Neuron (in vitro differentiated cells): ENCODE measurements around the gene NEO1.

ENCODE experiments used
- H2AFZ ChIP-seq: one replicate; pipeline ENCODE4 v1.6.1; 2013; ENCODE audit warnings: low read depth, mild to moderate bottlenecking, inconsistent platforms, low read length, moderate library complexity
- H3K27me3 ChIP-seq: one replicate; pipeline ENCODE4 v1.6.1; 2013; ENCODE audit warnings: low read length; ENCODE audit not compliant: insufficient read depth
- H3K36me3 ChIP-seq: one replicate; pipeline ENCODE4 v1.6.1; 2013; ENCODE audit warnings: low read length; ENCODE audit not compliant: insufficient read depth
- H3K4me1 ChIP-seq: one replicate; pipeline ENCODE4 v1.6.1; 2013; ENCODE audit warnings: low read length; ENCODE audit not compliant: insufficient read depth
- H3K4me3 ChIP-seq: 2 replicates; pipeline ENCODE4 v1.5.1; 2013; ENCODE audit warnings: mild to moderate bottlenecking, low read length, moderate library complexity
- H3K9me3 ChIP-seq: one replicate; pipeline ENCODE4 v1.6.1; 2013; ENCODE audit warnings: low read length

Gene NEO1

DNA sequence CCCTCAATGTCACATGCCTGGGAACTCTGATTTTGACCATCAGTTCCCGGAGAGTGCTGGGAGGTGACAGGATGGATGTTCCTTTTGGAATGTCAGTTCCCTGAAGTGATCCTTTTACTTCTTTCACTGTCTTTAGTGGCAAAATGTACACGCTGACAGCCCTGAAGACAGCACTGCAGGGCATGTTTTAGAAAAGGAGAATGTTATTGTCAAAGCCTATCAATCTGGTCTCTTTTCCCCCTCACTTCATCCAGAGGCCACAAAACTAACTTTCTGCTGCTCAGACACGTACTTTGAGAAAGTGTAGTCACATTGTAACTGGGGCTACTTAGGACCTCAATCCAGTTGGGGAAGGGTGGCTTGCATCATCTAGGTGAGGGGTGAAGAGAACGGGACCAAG, 14.0 kb upstream of the NEO1 start:
- Histone ChIP-seq H3K4me3 (no peak overlapping the region), H3K4me1 (peaks cover 23% of the 10 kb centered on the region), H2AFZ (no peak overlapping the region), H3K36me3 (no peaks in the 10 kb centered on the region), H3K9me3 (peaks cover 2% of the 10 kb centered on the region), H3K27me3 (no peaks in the 10 kb centered on the region)

DNA sequence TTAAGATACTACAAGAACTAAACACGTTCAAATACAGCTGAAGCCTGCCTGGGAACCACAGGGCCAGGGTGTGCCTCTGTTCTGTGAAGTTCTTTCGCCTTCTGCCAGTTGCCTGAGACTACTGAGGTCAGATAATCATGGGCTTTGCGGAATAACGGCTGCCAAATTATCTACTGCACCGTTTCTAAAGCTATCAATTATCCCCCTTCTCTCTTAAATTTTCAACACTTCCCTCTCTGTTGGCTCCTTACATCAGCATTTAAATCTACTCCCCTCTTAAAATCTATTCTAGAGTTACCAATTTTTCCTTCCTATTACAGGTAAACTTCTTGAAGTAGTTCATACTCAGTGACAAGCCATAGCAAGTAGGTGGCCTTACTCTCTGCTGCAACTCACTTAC, 6.2 kb upstream of the NEO1 start:
- Histone ChIP-seq H2AFZ (no peak overlapping the region), H3K9me3 (peaks cover 2% of the 10 kb centered on the region), H3K36me3 (no peaks in the 10 kb centered on the region), H3K4me1 (peaks cover 19% of the 10 kb centered on the region), H3K27me3 (no peaks in the 10 kb centered on the region), H3K4me3 (no peak overlapping the region)

DNA sequence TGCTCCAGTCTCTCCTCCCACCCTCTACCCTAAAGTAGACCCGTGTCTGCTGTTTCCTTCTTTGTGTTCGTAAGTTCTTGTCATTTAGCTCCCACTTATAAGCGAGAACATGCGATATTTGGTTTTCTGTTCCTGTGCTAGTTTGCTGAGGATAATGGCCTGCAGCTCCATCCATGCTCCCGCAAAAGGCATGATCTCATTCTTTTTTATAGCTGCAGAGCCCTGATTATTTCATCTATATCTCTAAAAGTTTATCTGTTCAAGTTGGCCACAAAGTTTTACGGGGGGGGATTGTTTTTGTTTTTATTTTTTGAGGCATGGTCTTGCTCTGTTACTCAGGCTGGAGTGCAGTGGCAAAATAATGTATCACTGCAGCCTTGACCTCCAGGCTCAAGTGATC, 4.4 kb upstream of the NEO1 start:
- no peaks in the 10 kb centered on the region for H3K36me3 ChIP-seq

DNA sequence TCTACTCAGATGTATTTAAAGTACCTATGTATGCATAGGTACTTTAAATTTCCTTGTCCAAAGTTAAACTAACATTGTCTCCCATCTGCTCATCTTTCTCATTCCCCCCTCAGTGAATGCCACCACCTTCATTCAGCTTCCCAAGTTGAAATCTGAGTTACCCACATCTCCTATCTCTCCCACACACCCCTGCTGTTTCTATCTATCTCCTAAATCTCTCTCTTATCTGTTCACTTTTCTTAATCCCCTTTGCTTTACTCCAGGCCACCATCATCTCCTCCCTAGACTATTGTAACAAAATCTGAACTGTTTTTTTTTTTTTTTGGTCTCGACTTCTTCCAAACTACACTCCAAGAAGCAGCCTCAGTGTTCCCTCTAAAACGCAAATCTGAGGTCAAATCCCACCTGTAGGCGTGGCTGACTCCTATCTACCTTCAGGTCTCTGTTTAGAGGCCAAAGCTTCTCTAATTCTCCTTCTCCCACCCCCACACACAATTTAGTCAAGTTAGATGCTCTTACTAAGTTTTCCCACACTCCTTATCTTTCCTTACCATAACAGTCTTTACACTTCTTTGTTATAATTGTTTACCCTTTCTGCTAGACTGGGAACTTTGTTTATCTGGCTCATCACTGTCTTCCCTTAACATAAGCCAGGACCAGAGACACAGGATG, 3.5 kb upstream of the NEO1 start:
- no peaks in the 10 kb centered on the region for H3K36me3 ChIP-seq
- no peak overlapping the region for H2AFZ ChIP-seq
- peaks cover 22% of the 10 kb centered on the region for H3K4me1 ChIP-seq
- no peaks in the 10 kb centered on the region for H3K9me3 ChIP-seq
- no peak overlapping the region for H3K4me3 ChIP-seq
- no peaks in the 10 kb centered on the region for H3K27me3 ChIP-seq

More for the DNA sequence above, 4.4 kb upstream of the NEO1 start:
- Histone ChIP-seq H3K4me1 (peaks cover 19% of the 10 kb centered on the region), H3K9me3 (peaks cover 2% of the 10 kb centered on the region), H2AFZ (no peak overlapping the region), H3K27me3 (no peaks in the 10 kb centered on the region), H3K4me3 (no peak overlapping the region)

DNA sequence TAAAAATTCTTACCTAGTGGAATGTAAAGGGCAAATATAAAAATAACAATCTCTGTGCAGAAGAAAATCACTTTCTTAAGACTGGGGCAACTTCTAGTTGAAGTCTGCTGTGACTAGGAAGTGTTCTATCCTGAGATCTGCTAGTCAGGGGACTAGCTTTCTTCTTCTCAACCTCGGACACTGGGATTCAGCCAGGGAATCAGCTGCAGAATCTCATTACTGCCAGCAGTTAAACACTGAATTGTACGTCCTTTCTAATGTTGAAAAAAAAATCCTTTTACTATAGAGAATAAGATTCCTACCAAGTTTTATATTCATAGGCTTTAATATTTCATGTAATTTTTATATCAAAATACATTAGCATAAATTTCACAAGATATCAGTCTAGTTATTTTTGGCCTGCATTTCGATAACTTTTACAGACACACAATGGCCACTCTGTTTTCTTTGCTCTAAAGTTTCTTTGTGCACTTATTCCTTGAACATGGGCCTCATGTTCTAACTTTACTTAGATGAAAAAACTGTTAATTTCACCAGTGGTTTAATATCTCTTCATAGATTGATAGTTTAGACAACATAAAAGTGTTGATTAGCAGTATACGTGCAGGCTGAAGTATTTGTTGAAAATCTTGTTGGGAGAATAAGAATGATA, 2.6 kb upstream of the NEO1 start:
- no peaks in the 10 kb centered on the region for H3K9me3 ChIP-seq
- H3K4me3 ChIP-seq, result no peak overlapping the region
- peaks cover 24% of the 10 kb centered on the region for H3K4me1 ChIP-seq
- H2AFZ ChIP-seq, result no peak overlapping the region
- H3K27me3 ChIP-seq, result no peaks in the 10 kb centered on the region
- no peaks in the 10 kb centered on the region for H3K36me3 ChIP-seq

DNA sequence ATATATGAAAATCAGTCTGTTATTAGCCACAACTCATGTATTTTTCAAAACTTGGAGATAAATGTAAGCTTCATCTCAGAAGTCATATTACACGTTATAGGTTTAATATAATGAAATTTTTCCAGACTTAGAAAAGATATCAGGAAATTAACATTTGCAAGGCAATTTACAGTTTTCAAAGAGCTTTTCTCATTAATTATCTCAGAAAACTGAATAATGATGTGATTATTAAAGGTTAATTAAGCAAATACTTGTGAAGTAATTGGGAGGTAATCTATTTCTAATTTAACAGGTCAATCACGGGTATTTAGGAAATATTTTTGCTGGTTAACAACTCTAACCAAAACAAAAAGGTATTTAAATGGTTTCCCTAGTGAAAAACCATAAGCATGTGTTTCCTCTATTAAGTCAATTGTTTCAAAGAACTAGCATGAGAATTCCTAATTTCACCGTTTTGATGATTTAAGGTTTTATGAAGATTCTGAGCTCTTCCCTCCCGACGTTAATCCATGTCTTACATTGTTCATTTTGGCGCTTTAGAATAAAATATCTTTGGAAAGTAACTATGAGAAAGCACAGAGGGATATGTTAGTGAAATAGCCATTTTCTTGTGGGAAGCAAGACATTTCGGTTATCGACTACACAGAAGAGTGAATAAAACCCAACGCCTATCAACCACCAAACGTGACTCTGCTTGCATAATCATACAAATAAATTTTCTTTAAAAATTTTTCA, 1.5 kb upstream of the NEO1 start:
- Histone ChIP-seq H3K9me3 (no peaks in the 10 kb centered on the region), H3K4me3 (peak overlapping the region; percentile 98), H3K4me1 (peaks cover 26% of the 10 kb centered on the region), H3K27me3 (no peaks in the 10 kb centered on the region), H3K36me3 (peaks cover under 1% of the 10 kb centered on the region), H2AFZ (peak overlapping the region; percentile 99)

DNA sequence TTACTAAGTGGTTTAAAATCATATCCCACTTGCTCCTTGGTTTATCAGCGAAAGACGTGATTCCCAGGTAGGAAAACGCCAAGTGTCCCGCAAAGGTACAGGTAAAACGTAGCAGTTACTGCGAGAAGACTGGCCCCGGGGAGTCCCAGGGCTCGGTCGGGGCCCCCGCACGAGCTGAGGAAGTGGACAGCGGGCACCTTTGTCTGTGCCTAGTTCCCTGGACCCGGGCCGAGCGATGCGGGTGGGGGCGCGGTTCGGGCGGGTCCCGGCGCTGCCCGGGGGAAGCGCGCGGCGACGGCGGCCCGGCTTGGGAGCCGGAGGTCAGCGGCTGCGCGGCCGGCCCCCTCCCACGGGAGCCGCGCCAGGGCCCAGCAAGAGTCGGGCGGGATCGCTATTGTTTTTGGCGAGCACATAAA, 864 bp upstream of the NEO1 start:
- peaks cover 4% of the 10 kb centered on the region for H3K36me3 ChIP-seq
- H3K9me3 ChIP-seq, result no peaks in the 10 kb centered on the region
- H3K4me1 ChIP-seq, result peaks cover 26% of the 10 kb centered on the region

DNA sequence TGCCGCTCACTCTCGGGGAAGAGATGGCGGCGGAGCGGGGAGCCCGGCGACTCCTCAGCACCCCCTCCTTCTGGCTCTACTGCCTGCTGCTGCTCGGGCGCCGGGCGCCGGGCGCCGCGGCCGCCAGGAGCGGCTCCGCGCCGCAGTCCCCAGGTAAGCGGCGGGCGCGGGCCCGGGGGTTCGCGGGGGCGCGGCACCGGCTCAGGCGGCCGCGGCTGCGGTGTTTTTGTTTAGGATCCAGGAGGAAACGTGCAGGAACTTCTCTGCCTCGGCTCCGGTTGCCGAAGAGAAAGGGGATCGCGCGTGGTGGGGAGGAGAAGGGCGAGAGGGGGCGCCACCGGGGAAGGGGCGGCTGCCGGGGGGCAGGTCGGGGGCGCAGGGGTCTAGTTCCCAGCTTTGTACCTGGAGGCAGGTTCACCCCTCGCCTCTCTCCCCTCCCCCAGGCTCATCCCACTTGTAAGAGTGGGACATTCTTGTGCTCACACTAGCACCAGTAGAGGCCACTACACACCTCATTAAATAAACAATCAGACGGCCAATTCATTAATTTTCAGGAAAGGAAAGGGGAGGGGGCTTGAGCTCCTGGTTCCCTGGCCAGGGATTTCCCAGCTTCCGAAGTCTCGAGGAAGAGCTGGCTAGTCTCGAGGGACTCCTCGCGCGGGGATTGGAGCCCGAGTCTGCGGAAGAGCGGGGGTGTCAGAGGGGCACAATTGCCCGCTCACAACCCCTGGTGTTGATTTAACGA, 562 bp downstream of the NEO1 start:
- no peaks in the 10 kb centered on the region for H3K27me3 ChIP-seq

More for the DNA sequence above, 864 bp upstream of the NEO1 start:
- Histone ChIP-seq H2AFZ (peak overlapping the region; percentile 99), H3K27me3 (no peaks in the 10 kb centered on the region), H3K4me3 (peak overlapping the region; percentile 98)

DNA sequence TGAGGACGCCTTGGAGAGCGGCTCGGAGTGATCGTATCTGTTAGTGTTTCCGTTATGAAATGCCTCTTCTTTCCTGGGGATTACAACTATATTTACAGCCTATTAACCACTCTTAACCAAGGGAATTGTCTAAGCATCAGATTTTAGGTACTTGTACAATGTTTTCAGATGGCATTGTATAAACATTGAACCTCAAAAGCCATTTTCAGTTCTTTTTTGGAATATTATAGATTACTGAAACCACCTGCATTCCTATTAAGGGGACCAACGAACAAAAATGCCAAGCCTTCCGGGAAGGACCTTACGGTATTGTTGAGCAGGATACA, 1.1 kb downstream of the NEO1 start:
- Histone ChIP-seq H3K4me3 (peak overlapping the region; percentile 72), H3K9me3 (no peaks in the 10 kb centered on the region), H3K27me3 (no peaks in the 10 kb centered on the region), H2AFZ (peak overlapping the region; percentile 4), H3K4me1 (peaks cover 26% of the 10 kb centered on the region), H3K36me3 (peaks cover 4% of the 10 kb centered on the region)

More for the DNA sequence above, 562 bp downstream of the NEO1 start:
- Histone ChIP-seq H3K36me3 (peaks cover 4% of the 10 kb centered on the region), H2AFZ (peak overlapping the region; percentile 4), H3K4me1 (peaks cover 26% of the 10 kb centered on the region), H3K9me3 (no peaks in the 10 kb centered on the region), H3K4me3 (peak overlapping the region; percentile 72)

DNA sequence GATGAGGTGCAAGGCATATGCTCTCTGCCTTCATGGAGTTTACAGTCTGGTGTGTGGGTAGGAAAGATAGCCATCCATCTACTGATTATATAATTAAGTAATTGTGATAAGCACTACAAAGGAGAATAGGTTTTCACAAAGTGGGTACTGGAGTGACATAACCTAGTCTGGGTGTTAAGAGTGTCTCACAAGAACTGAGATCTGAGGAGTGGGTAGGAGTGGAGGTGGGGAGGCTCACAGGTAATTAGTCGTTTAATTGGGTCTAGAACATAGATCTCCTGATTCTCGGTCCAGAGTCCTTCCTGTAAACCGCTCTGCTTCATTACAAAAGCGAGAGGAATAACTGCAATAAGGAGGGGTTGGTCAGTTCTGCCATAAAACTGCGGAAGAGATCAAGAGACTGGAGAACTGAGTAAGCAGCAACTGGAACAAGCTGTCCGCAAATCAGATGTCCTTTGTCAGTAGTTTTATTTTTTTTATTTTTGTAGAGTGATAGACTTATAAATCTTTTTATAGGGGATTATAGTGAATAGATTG, 2.2 kb downstream of the NEO1 start:
- no peak overlapping the region for H2AFZ ChIP-seq
- peaks cover 4% of the 10 kb centered on the region for H3K36me3 ChIP-seq
- peak overlapping the region; percentile 72 for H3K4me3 ChIP-seq
- H3K4me1 ChIP-seq, result peaks cover 23% of the 10 kb centered on the region
- H3K9me3 ChIP-seq, result no peaks in the 10 kb centered on the region
- no peaks in the 10 kb centered on the region for H3K27me3 ChIP-seq

DNA sequence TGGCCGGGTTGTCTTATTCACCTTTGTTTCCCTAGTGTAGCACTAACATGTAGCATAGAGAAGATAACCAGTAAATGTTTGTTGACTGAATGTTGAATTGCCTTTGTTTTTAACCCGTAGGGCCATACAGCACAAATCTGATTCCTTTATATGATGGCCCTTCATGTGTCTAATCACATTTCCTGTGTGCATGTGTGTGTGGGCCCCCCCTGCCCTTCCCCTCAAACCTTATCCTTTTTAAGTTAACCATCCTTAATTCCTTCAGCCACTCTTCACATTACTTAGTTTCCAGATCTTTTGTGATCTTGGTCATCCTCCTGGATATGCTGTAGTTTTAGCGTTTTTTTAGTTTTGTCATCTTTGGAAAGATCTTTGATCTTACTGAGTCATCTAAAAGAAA, 4.2 kb downstream of the NEO1 start:
- H2AFZ ChIP-seq, result no peak overlapping the region
- no peak overlapping the region for H3K4me3 ChIP-seq
- H3K36me3 ChIP-seq, result peaks cover 4% of the 10 kb centered on the region
- H3K27me3 ChIP-seq, result no peaks in the 10 kb centered on the region
- no peaks in the 10 kb centered on the region for H3K9me3 ChIP-seq
- H3K4me1 ChIP-seq, result peaks cover 7% of the 10 kb centered on the region

DNA sequence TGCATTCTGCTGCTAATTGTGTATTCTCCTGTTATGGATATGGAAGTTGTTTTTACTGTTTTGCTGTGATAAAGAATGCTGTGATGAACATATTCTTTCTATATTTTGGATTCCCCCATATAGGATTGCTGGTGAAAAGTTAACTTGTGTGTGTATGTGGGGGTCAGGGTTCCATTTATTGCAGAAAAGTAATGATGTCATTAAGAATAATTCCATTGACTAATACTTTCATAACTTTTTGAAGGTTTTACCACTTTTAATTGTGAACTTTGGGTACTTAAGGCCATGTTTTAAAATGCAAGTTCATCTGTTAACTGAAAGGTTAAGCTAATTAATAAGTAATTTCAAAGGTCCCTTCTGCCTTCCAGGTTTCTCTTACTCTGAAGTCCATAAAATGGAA, 6.2 kb downstream of the NEO1 start:
- Histone ChIP-seq H3K27me3 (no peaks in the 10 kb centered on the region), H2AFZ (no peak overlapping the region), H3K4me1 (peaks cover 7% of the 10 kb centered on the region), H3K36me3 (peaks cover 4% of the 10 kb centered on the region), H3K9me3 (no peaks in the 10 kb centered on the region), H3K4me3 (no peak overlapping the region)

DNA sequence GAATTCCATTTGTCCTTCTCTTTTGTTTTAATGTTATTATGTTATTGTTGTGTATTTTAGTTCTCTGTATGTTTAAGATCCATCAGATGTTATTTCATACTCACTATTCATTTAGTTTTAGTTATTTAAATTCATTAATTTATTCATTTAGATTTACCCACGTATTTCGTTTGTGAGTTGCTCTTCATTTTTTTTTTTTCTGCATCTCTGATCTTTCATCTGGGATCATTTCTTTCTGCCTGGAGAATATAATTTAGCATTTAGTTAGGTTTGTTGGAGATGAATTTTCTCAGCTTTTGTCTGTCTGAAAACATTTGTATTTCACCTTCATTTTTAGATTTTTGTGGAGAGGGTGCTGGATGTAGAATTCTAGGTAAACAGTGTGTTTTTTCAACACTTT, 12.9 kb downstream of the NEO1 start:
- H3K4me1 ChIP-seq, result no peaks in the 10 kb centered on the region
- no peaks in the 10 kb centered on the region for H3K36me3 ChIP-seq
- no peaks in the 10 kb centered on the region for H3K27me3 ChIP-seq
- H3K9me3 ChIP-seq, result no peaks in the 10 kb centered on the region
- no peak overlapping the region for H3K4me3 ChIP-seq
- no peak overlapping the region for H2AFZ ChIP-seq
